ENCODE results near the gene ZFAND3. TPM values are rescaled to one million over a fixed set of nuclear protein-coding genes. Genes with fewer than 3 reads are reported as not detected.

The ZFAND3 gene
- total and polyA plus RNA-seq, 2 of the 4 experiments (the other 2 are of a cell fraction): 10.9 to 26.7 TPM

DNA sequence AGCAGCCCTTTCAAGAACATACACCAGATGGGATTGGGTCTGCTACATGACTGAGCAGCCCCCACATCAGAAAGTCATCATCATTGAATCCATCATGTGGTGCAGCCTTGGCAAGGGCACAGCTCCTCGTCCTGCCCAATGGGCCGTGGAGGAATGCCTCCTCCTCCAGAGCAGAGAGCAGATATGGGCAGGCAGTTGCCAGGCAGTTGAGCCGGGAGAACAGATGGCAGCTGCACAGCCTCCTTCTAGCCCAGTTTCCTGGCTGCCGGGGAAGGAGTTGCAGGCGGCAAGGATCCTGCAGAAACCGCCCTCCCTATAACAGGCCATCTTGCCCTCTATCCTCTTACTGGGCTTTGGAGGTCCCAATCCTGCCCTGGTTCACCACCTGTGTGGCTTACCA, 11.9 kb upstream of the ZFAND3 start:
- H3K4me1 ChIP-seq (ENCODE audit: control insufficient read depth, insufficient read depth, low read length): peaks cover 3% of the 10 kb centered on the region
- no peak overlapping the region for H2BK15ac ChIP-seq (ENCODE audit: low read depth, low read length)
- no peak overlapping the region for H2BK120ac ChIP-seq (ENCODE audit: low read depth, low read length)
- H3K4me2 ChIP-seq (ENCODE audit: low read depth, low read length): no peak overlapping the region
- no peaks in the 10 kb centered on the region for H3K9me3 ChIP-seq (ENCODE audit: control insufficient read depth, insufficient read depth, low read length)
- H3K9ac ChIP-seq (ENCODE audit: low read depth, low read length): no peak overlapping the region
- no peak overlapping the region for H3K56ac ChIP-seq (ENCODE audit: extremely low read depth, insufficient read depth, low read length)
- H4K20me1 ChIP-seq (ENCODE audit: insufficient read depth, low read length): no peaks in the 10 kb centered on the region
- no peak overlapping the region for H3K18ac ChIP-seq (ENCODE audit: low read depth, low read length)
- 0% methylated on average over 2 of the region's 6 CpGs; no CpG with 5 or more reads in 1 of the 2 experiments for WGBS, 2 experiments (ENCODE audit: extremely low coverage in 2 of 2, insufficient read length in 1 of 2)
- no peak overlapping the region for H2AK9ac ChIP-seq (replicated peaks; ENCODE audit: low read depth, low read length, poor library complexity)
- no TSS peak for BruUV-seq (replicated peaks)
- H3K9me1 ChIP-seq (ENCODE audit: insufficient read depth, low read length): no peaks in the 10 kb centered on the region
- no peak overlapping the region for H2BK5ac ChIP-seq (ENCODE audit: low read depth, low read length, poor library complexity, severe bottlenecking)
- H3K23ac ChIP-seq (ENCODE audit: low read depth, low read length): no peak overlapping the region
- no peak overlapping the region for H2BK20ac ChIP-seq (ENCODE audit: low read depth, low read length)
- H4K8ac ChIP-seq (ENCODE audit: low read depth in 2 of 2, low read length in 2 of 2): no peak overlapping the region
- ChIA-PET CTCF (no interaction called here), POLR2A (ENCODE audit: unreplicated experiment) (no interaction called here)
- in situ Hi-C loops (cut with MboI; ENCODE audit: low sequenced_read_pairs): no loop called here
- no peaks in the 10 kb centered on the region for H3K79me1 ChIP-seq (ENCODE audit: low read depth in 1 of 2, low read length in 2 of 2)
- dilution Hi-C loops (cut with HindIII; ENCODE audit: low sequenced_read_pairs, unreplicated experiment): no loop called here
- H3K27me3 ChIP-seq (ENCODE audit: control insufficient read depth, insufficient read depth, low read length): peaks cover 19% of the 10 kb centered on the region
- H3K4me3 ChIP-seq (ENCODE audit: insufficient read depth, low read depth, low read length): no peak overlapping the region
- no peak overlapping the region for H4K5ac ChIP-seq (ENCODE audit: low read depth, low read length)
- no peak overlapping the region for H2AK5ac ChIP-seq (ENCODE audit: low read depth, low read length)
- H3K36me3 ChIP-seq (ENCODE audit: control insufficient read depth, insufficient read depth, low read length): no peaks in the 10 kb centered on the region
- intact Hi-C loops (cut with micrococcal nuclease): no loop called here
- H4K91ac ChIP-seq (ENCODE audit: insufficient read depth, low read depth, low read length): no peak overlapping the region
- no peak overlapping the region for H3K27ac ChIP-seq (ENCODE audit: insufficient read depth, low read length)
- peak; percentile 53 for ATAC-seq (ENCODE audit: low read depth)
- no peak overlapping the region for H2AFZ ChIP-seq (replicated peaks; ENCODE audit: low read length, poor library complexity)
- DNase-seq: no peak
- TF ChIP-seq, protein P1, sequence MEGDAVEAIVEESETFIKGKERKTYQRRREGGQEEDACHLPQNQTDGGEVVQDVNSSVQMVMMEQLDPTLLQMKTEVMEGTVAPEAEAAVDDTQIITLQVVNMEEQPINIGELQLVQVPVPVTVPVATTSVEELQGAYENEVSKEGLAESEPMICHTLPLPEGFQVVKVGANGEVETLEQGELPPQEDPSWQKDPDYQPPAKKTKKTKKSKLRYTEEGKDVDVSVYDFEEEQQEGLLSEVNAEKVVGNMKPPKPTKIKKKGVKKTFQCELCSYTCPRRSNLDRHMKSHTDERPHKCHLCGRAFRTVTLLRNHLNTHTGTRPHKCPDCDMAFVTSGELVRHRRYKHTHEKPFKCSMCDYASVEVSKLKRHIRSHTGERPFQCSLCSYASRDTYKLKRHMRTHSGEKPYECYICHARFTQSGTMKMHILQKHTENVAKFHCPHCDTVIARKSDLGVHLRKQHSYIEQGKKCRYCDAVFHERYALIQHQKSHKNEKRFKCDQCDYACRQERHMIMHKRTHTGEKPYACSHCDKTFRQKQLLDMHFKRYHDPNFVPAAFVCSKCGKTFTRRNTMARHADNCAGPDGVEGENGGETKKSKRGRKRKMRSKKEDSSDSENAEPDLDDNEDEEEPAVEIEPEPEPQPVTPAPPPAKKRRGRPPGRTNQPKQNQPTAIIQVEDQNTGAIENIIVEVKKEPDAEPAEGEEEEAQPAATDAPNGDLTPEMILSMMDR (conservative IDR thresholded peaks at IDR 0.05; ENCODE audit: low read depth, low read length): no peak
- TF ChIP-seq FOS (IDR thresholded peaks at IDR 0.05; ENCODE audit: low read depth, low read length) (no peak), SMC3 (IDR thresholded peaks at IDR 0.05; ENCODE audit: low read depth, low read length) (no peak), MAZ (IDR thresholded peaks at IDR 0.05; ENCODE audit: borderline replicate concordance, low read depth, low read length) (no peak), RFX5 (IDR thresholded peaks at IDR 0.05; ENCODE audit: low read depth, low read length) (no peak), RCOR1 (IDR thresholded peaks at IDR 0.05; ENCODE audit: insufficient replicate concordance, low read length) (no peak), MXI1 (IDR thresholded peaks at IDR 0.05; ENCODE audit: borderline replicate concordance, low read depth, low read length) (no peak), POLR2A (IDR thresholded peaks at IDR 0.05; ENCODE audit: low read depth, low read length) (no peak), BHLHE40 (IDR thresholded peaks at IDR 0.05; ENCODE audit: low read depth, low read length) (no peak), CEBPB (IDR thresholded peaks at IDR 0.05; ENCODE audit: low read depth, low read length) (no peak), NFE2L2 (IDR thresholded peaks at IDR 0.05; ENCODE audit: low read depth, low read length) (no peak), MAFK (IDR thresholded peaks at IDR 0.05; ENCODE audit: low read depth, low read length) (no peak), RAD21 (IDR thresholded peaks at IDR 0.05; ENCODE audit: low read length) (no peak), CHD1 (IDR thresholded peaks at IDR 0.05; ENCODE audit: low read depth, low read length) (no peak)
- TF ChIP-seq, protein P2, sequence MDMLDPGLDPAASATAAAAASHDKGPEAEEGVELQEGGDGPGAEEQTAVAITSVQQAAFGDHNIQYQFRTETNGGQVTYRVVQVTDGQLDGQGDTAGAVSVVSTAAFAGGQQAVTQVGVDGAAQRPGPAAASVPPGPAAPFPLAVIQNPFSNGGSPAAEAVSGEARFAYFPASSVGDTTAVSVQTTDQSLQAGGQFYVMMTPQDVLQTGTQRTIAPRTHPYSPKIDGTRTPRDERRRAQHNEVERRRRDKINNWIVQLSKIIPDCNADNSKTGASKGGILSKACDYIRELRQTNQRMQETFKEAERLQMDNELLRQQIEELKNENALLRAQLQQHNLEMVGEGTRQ (IDR thresholded peaks at IDR 0.05; ENCODE audit: low read depth, low read length): no peak
- TF ChIP-seq, protein P3, sequence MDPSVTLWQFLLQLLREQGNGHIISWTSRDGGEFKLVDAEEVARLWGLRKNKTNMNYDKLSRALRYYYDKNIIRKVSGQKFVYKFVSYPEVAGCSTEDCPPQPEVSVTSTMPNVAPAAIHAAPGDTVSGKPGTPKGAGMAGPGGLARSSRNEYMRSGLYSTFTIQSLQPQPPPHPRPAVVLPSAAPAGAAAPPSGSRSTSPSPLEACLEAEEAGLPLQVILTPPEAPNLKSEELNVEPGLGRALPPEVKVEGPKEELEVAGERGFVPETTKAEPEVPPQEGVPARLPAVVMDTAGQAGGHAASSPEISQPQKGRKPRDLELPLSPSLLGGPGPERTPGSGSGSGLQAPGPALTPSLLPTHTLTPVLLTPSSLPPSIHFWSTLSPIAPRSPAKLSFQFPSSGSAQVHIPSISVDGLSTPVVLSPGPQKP (IDR thresholded peaks at IDR 0.05; ENCODE audit: borderline replicate concordance, low read depth, low read length): no peak
- no peak overlapping the region for H3K14ac ChIP-seq (replicated peaks; ENCODE audit: low read depth, low read length)
- H3K4ac ChIP-seq (ENCODE audit: low read depth, low read length): no peak overlapping the region

All from IMR-90 (cell line).